Epithelial cell of esophagus (primary cell): ENCODE results near the gene CTXND1.

Experiments used
- DNase-seq: peaks from one replicate; pipeline ENCODE4 v3.0.0; 2010; ENCODE audit warnings: low read depth
- H3K4me3 ChIP-seq: 2 replicates; pipeline ENCODE4 v1.5.1; 2011; ENCODE audit warnings: mild to moderate bottlenecking, low read length, control low read depth
- TF ChIP-seq, protein P1 (sequence below): IDR thresholded peaks from 2 replicates; pipeline ENCODE4 v1.5.1; 2011; ENCODE audit warnings: low read depth, mild to moderate bottlenecking, low read length, control low read depth, inconsistent platforms; ENCODE audit not compliant: insufficient read depth; ENCODE audit errors: missing control alignments

CTXND1 gene

DNA sequence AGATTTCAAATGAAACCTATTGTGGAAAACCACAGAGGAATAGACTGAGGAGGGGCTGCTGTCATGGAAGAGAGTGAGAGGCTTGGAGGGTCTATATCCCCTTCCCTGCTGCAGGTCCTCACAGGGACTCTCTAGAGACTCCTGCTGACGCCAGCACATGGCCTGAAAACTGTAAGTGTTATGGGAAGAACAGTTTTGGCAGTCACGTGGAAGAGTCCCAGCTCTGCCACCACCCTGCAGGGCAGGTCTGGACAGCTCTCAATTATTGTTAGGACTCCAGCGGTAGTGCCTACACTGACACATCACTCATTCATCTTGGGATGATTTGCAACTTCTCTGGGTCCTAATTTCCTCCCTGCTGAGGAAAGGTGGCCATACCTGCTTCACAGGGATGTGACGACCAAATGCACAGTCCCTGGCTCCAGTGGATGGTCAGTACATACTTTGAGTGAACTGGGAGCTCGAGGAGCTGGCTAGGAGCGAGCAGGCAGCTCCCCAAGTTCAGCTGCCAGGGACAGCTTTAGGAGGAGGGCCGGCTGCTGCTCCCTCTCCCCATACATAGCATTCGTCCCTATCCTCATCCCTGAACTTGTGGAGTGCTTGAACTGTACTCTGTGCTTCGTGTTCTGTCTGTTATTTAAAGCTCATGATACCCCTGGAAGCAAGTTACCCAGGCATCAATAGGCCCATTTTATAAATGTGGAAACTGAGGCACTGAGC, 49.2 kb downstream of the CTXND1 start:
- H3K4me3 ChIP-seq, result no peak overlapping the region
- DNase-seq, result peak; percentile 94
- TF ChIP-seq, protein P1, sequence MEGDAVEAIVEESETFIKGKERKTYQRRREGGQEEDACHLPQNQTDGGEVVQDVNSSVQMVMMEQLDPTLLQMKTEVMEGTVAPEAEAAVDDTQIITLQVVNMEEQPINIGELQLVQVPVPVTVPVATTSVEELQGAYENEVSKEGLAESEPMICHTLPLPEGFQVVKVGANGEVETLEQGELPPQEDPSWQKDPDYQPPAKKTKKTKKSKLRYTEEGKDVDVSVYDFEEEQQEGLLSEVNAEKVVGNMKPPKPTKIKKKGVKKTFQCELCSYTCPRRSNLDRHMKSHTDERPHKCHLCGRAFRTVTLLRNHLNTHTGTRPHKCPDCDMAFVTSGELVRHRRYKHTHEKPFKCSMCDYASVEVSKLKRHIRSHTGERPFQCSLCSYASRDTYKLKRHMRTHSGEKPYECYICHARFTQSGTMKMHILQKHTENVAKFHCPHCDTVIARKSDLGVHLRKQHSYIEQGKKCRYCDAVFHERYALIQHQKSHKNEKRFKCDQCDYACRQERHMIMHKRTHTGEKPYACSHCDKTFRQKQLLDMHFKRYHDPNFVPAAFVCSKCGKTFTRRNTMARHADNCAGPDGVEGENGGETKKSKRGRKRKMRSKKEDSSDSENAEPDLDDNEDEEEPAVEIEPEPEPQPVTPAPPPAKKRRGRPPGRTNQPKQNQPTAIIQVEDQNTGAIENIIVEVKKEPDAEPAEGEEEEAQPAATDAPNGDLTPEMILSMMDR, result no peak

- TF ChIP-seq, protein P1, result no peak
- no peak overlapping the region for H3K4me3 ChIP-seq
These were observed 50.0 kb downstream of the CTXND1 start for GRCh38 chr15:80202016-80202315.

DNA sequence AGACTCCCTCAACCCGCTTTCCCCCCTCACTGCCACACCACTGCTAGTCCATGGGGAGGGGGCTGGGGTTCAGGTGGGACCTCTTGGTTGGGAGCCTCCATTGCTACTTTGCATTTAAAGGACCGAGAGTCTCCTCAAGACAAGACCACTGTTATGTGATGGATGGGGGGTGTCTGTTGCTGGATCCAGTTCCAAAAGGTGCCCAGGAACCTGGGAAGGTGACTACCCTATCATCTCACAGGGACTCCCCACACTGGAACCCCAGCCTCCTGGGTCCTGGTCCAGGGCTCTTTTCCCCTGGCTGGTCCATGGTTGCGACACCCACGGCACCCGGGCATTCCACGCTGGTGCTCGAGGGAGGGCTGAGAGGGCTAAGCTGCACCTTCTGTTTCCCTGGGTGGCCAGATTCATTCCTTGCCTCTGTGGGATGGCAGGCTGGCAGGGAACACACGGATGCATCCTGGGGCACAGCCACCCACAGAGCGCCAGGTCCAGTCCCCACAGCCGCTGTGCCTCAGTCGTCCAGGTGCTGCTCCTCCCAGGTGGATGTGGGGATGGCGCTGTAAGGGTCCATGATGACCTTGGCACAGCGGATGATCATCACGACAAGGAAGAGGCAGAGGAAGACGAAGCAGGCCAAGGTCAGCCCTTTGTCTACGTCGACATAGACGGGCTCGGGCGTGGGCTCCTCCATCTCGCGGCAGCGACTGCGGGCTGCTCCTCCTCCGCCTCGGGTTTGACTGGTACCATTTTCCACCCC, 50.6 kb downstream of the CTXND1 start:
- no peak overlapping the region for H3K4me3 ChIP-seq
- DNase-seq, result no peak

More at GRCh38 chr15:80202016-80202315, 50.0 kb downstream of the CTXND1 start:
- no peak for DNase-seq

GRCh38 chr15:80199869-80200268, 52.1 kb downstream of the CTXND1 start:
- H3K4me3 ChIP-seq, result no peak overlapping the region
- TF ChIP-seq, protein P1, result no peak
- DNase-seq, result no peak

More for the DNA sequence above, 50.6 kb downstream of the CTXND1 start:
- TF ChIP-seq, protein P1, result no peak

DNA sequence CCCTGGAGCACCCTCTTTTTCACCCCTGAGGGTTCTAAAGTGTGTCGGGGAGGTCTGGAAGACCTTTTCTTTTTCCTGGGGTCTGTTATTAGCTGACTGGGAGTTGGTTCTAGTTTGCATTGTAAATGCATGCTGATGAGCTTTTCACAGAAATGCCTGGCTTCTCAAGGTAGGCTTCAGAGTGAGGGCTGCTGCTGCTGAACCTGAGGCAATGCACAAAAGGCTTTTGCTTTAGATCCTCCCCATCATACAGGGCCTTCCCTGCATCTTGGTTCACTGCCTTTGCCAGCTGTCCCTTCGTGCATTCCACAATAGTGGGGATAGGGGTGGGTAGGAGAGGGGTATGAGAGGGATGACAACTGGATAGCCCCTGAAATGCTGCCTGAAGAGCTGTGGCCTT, 52.6 kb downstream of the CTXND1 start:
- TF ChIP-seq, protein P1, result no peak
- no peak overlapping the region for H3K4me3 ChIP-seq
- DNase-seq, result no peak

DNA sequence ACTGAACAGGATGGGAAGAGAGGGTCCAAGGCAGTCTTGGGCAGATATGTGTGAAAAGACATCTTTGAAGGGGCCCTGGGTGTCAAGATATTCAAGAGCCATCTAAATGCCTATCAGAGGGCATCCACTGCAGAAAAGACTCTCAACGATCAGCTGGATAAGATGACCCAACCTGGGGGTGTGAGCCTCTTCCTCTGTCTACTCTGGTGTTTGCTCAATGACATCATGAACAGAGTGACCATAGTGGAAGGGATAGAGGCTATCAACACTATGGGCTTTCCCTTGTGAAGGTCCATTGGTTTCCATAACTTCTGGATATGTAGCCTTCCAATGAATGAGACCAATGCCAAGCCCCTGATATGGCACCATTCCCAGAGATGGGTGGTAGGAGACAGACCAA, 57.1 kb downstream of the CTXND1 start:
- no peak overlapping the region for H3K4me3 ChIP-seq
- no peak for DNase-seq
- TF ChIP-seq, protein P1, result no peak
